Ishikawa (cell line): ENCODE results near the gene TAP1.

ENCODE experiments used
- CEBPB ChIP-seq: IDR thresholded peaks from 2 replicates; pipeline ENCODE4 v1.6.1; 2012
- CREB1 ChIP-seq: IDR thresholded peaks from 2 replicates; pipeline ENCODE4 v1.6.1; 2012; ENCODE audit warnings: low read depth
- EGR1 ChIP-seq: IDR thresholded peaks from 2 replicates; pipeline ENCODE4 v1.6.1; 2012
- EP300 ChIP-seq: IDR thresholded peaks from 2 replicates; pipeline ENCODE4 v1.6.1; 2012; ENCODE audit warnings: borderline replicate concordance
- NFIC ChIP-seq: IDR thresholded peaks from 2 replicates; pipeline ENCODE4 v1.6.1; 2012
- RAD21 ChIP-seq: IDR thresholded peaks from 2 replicates; pipeline ENCODE4 v1.6.1; 2012; ENCODE audit warnings: low read depth
- REST ChIP-seq: IDR thresholded peaks from 2 replicates; pipeline ENCODE4 v1.6.1; 2012; ENCODE audit warnings: low read depth, mild to moderate bottlenecking
- TCF12 ChIP-seq: IDR thresholded peaks from 2 replicates; pipeline ENCODE4 v1.6.1; 2012; ENCODE audit warnings: low read depth
- TEAD4 ChIP-seq: IDR thresholded peaks from 2 replicates; pipeline ENCODE4 v1.6.1; 2012
- TF ChIP-seq, protein P1 (sequence below): IDR thresholded peaks from 2 replicates; pipeline ENCODE4 v1.6.1; 2012
- TF ChIP-seq, protein P2 (sequence below): IDR thresholded peaks from 2 replicates; pipeline ENCODE4 v1.6.1; 2012

- TF ChIP-seq CREB1: no peak
- no peak for TF ChIP-seq REST
- TF ChIP-seq EP300: no peak
- no peak for TF ChIP-seq CEBPB
- TF ChIP-seq EGR1: no peak
- no peak for TF ChIP-seq NFIC
- TF ChIP-seq RAD21: no peak
- TF ChIP-seq TEAD4: no peak
- TF ChIP-seq, protein P1, sequence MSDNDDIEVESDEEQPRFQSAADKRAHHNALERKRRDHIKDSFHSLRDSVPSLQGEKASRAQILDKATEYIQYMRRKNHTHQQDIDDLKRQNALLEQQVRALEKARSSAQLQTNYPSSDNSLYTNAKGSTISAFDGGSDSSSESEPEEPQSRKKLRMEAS: no peak
- TF ChIP-seq, protein P2, sequence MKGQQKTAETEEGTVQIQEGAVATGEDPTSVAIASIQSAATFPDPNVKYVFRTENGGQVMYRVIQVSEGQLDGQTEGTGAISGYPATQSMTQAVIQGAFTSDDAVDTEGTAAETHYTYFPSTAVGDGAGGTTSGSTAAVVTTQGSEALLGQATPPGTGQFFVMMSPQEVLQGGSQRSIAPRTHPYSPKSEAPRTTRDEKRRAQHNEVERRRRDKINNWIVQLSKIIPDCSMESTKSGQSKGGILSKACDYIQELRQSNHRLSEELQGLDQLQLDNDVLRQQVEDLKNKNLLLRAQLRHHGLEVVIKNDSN: no peak
- TF ChIP-seq TCF12: no peak
Observed at GRCh38 chr6:32895006-32895345, 41.5 kb upstream of the TAP1 start.
